CD4-positive, alpha-beta T cell treated with Interleukin-21 for 1 hour (primary cell): ENCODE data around the gene GZF1.

Source experiments
- DNase-seq: peaks from one replicate; pipeline ENCODE4 v3.0.0-alpha.2; 2020

Gene GZF1

GRCh38 chr20:23410916-23411695, 49.1 kb downstream of the GZF1 start:
- no peak for DNase-seq

- no peak for DNase-seq
Measured at GRCh38 chr20:23412026-23412425, 50.0 kb downstream of the GZF1 start.

DNA sequence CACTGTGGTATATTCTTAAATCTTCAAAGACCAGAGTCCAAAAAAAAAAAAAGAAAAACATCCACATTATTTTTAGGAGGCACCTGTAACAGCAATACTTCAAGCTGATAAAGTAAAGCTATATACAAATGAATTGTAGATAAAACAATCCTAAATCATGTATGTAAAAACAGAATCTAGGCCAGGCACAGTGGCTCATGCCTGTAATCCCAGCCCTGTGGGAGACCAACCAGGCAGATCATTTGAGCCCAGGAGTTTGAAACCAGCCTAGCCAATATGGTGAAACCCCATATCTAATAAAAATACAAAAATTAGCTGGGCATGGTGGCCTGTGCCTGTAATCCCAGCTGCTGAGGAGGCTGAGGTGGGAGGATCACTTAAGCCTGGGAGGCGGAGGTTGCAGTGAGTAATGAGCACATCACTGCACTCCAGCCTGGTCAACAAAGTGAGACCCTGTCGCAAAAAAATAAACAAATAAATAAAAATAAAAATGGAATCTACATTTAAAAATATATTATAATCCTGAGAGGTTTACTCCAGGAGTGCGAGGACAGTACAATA, 52.0 kb downstream of the GZF1 start:
- no peak for DNase-seq

DNA sequence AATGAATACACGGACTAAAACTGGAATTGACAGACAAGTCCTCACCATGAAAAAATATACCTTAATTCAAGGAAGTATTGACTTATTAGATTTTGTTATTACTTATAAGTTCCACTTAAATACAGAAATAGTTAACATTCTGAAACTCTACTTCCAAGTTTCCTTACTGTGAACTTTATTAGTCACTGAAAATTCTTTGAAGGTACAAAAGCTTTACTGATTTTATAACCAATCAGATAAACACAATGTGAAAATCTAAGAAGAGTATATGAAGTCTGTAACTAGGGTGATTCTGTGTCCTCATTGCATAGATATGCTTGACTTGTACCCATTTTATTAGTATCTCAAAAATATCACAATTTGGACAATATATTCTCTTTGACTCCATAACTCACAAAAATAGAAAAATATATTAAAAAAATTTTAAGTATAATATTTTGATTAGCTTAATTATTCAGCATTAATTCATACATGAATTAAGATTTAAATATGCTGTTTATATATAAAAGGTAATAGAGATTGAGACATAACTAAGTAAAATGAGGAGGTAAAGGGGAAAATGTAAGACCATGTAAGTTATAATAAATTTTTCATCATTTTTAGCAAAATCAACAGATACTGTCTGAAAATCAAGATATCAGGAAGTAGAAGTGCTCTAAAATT, 52.7 kb downstream of the GZF1 start:
- no peak for DNase-seq

DNA sequence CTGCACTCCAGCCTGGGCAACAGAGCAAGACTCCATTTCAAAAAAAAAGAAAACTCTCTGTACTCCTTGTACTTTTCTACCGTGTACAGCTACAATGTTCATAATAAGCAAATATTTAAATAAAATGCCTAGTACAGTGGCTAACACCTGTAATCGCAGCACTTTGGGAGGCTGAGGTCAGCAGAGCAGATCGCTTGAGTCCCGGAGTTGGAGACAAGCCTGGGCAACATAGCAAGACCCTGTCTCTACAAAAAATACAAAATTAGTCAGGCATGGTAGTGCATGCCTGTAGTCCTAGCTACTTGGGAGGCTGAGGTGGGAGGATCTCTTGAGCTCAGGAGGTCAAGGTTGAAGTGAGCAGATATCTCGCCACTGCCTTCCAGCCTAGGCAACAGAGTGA, 53.6 kb downstream of the GZF1 start:
- no peak for DNase-seq

DNA sequence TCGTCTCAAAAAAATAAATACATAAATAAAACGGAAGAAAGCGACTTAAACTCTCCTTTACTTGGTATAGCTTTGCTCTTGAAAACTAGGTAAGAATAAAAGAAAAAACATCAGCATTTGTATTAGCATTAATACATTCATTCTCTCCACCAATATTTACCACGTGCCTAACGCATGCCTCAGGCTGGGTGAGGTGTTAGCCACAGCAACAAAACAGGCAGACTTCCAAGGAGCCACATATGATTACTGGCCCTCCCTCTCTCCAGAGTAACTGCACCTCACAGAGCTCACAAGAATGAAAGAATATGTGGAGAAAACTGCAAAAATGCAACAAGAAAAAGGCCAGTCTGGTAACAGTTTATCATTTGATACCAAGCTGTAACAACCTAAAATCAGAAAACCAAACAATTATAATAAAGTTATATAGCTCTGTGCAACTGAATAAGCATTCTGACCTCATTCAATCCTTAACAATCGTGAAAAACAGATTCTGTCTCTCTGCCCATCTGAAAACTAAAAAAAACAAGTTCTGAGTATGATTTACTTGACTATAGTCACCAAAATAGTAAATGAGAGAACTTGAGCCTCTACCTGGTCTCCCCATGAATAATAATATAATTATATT, 54.1 kb downstream of the GZF1 start:
- DNase-seq = peak; percentile 44

- no peak for DNase-seq
Measured at GRCh38 chr20:23417861-23418260, 55.9 kb downstream of the GZF1 start.

GRCh38 chr20:23419657-23419994, 57.6 kb downstream of the GZF1 start:
- DNase-seq = no peak

GRCh38 chr20:23419995-23420901, 58.3 kb downstream of the GZF1 start:
- peak; percentile 50 for DNase-seq

DNA sequence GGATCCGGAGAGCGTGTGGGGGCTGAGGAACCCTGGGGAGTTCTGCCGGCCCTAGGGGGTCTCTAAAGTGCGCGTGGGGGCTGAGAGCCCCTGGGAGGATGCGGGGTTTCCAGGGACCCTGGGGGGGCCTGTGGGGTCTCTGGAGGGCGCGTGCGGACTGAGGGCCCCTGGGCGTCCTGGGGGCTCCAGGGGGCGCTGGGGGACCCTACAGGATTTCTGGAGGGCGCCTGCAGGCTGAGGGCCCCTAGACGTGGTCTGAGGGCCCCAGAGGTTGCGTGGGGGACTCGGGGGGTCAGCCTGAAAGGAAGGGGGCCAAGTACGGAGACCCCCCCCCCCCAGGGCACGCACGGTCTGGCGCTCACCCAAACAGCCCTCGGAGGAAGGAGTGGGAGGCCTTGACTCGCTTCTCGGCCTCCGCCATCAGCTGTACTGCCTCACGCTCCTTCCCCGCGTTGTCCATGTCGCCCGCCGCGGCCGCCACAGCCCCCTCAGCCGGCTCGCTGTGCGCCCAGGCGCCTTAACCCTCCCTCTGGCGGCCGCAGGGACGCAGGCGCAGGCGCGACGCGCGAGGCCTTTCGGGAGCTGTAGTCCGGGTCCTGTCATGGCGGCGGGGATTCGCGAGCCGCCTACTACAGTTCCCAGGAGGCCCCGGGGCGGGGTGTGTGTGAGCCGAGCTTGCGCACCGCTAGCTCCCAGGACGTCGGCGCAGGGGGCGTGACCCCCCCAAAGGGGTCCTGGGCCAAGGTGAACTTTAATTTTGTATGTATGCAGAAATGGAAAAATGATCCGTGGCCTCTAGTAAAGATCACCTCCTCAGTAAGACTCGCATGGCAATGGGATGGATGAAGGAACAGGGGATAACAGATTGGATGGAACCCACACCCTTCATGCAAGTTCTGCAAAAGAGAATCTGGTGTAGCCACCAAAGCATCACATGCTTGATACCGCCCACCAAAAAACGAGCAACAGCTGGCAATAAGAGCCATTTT, 59.3 kb downstream of the GZF1 start, which contains the start of gene NAPB:
TSS of gene NAPB (minus strand) at position 546 of the 989 bp plus-strand sequence. CDS start at position 460, 86 bp downstream.
- DNase-seq = peak; percentile 93
